NCI-H526 (cell line): ENCODE results near the gene DCTN1.

Source experiments
- DNase-seq, 2 experiments: peaks; one replicate each; lab custom pipeline; 2025; lab: John Stamatoyannopoulos, UW

The DCTN1 gene

DNA sequence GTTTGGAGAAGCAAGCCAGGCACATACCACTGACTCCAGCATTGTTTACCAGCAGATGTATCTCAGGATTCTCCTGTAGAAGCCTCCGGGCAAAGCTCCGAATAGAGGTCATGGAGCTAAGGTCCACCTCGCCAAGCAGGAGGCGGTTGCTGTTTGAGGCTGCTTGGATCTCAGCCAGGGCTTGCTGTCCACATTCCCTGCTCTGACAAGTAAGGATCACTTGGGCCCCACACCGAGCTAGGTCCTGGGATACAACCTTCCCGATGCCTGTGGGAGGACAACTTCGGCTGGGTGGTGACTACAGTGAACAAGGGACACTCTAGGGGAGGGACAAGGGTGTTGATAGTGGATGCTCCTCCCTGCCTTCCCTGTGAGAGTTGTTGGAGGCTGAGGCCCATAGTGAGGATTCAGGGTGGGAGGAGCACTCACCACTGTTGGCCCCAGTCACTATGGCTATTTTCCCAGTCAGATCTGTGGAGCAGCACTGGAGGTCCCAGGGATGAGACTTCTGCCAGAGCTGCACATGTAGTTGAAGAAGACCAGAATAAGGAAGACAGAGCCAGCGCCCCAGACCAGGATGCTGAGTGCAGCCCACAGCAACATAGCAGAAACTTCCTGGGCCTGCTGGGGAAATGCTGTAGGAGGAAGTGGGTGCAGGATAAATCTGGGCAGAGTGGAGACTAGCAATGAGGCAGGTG, 33.0 kb upstream of the DCTN1 start:
- no peak for DNase-seq

DNA sequence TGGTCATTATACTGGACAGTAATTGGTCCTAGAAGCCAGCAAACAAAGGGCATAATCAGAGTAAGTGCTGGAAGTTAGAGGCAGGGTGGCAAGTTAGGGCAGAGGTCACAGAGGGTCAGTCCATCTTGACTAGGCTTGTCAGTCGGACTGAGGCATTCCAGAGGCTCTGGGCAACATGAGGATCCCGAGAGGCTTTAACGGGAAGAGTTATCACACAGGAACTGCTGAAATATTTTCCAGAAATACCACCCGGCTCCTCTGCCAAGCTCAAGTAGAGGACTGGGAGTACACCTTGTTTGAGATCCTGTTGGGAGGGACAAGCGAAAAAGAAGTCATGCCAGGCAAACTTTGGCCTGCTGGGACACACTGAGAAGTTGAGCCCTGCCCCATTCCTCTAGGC, 27.6 kb upstream of the DCTN1 start:
- DNase-seq: no peak

DNA sequence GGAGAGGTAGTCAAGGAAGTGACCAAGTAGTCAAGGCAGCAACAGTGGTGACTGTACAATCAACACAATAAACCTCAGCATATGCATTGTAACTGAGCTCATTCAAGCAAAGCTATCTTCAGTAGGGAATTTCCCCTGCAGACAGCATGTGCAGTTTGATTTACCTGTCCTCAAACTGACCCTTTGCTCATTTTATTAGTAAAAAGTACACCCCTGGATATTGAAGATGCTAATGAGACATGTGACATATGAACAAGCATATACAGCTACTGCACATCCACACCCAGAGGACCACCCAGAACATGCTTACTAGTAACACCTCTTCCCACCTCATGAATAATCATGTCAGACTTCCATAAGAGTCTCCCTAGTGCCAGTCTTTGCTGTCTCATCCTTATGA, 25.9 kb upstream of the DCTN1 start:
- no peak for DNase-seq

DNA sequence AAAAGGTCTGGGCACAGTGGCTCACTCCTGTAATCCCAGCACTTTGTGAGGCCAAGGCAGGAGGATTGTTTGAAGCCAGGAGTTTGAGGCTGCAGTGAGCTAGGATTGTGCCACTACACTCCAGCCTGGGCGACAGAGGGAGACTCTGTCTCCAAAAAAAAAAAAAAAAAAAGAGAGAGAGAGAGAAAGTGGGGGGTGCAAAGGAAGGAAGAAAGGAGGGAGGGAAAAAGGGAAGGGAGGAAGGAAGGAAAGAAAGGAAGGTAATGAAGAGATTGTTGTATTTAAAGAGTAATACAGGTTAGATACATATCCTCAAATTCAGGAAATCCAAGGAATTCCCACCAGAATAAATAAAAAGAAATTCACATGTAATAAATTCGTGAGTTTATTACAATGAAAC, 21.8 kb upstream of the DCTN1 start:
- no peak for DNase-seq

DNA sequence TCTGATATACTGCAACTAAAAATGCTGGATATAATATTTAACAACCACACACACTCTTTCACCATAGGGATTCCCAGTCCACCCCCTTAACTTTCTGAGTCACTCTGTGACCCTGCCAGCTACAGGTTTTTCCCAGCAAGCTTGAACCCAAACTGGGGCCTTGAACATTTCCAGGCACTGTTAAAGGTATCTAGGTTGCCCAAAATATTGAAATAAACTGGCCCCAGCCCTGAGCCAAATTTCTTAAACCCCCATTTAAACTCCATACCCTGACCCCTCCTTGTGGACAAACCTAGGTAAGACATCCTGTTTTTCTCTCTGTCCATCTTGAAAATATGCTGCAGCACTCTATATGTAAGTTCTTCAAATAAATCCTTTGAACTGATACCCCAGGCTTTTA, 19.7 kb upstream of the DCTN1 start:
- DNase-seq: peak in 1 of 2 experiments; percentile 39

DNA sequence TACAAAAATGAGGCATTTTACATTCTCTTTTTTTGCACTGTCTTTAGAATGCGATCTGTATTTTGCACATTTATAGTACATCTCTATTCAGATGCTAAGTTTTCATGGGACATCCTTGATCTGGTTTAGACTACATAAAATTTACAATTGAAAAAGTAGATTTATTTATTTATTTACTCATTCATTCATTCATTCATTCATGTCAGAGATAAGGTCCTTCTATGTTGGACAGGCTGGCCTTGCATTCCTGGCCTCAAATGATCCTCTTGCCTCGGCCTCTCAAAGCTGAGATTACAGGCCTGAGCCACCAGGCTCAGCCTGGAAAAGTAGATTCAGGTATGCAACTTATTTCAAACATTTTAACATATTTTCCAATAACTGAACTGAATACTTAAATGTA, 16.0 kb upstream of the DCTN1 start:
- DNase-seq: no peak

DNA sequence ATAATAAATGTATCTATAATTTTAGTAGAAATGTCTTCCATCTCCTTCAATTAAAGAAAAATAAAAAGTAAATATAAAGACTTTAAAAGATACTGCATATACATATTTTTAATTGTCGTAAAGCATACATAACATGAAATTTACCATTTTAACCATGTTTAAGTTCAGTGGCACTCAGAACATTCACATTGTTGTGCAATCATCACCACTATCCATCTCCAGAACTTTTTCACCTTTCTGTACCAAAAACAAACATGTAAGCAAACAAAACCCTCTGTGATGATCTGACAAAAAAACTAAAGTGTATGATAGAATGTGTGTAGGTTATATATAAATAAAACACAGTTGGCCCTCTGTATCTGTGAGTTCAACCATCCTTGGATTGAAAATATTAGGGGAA, 13.4 kb upstream of the DCTN1 start:
- DNase-seq: no peak

DNA sequence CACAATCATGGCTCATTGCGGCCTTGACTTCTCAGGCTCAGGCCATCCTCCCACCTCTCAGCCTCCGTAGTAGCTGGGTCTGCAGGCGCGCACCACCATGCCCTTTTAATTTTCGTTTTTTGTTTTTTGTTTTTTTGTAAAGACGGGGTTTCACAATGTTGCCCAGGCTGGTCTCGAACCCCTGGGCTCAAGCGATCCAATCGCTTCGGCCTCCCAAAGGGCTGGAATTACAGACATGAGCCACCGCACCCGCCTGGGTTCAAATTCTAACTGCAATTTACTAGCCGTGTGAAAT, 12.3 kb upstream of the DCTN1 start:
- no peak for DNase-seq

DNA sequence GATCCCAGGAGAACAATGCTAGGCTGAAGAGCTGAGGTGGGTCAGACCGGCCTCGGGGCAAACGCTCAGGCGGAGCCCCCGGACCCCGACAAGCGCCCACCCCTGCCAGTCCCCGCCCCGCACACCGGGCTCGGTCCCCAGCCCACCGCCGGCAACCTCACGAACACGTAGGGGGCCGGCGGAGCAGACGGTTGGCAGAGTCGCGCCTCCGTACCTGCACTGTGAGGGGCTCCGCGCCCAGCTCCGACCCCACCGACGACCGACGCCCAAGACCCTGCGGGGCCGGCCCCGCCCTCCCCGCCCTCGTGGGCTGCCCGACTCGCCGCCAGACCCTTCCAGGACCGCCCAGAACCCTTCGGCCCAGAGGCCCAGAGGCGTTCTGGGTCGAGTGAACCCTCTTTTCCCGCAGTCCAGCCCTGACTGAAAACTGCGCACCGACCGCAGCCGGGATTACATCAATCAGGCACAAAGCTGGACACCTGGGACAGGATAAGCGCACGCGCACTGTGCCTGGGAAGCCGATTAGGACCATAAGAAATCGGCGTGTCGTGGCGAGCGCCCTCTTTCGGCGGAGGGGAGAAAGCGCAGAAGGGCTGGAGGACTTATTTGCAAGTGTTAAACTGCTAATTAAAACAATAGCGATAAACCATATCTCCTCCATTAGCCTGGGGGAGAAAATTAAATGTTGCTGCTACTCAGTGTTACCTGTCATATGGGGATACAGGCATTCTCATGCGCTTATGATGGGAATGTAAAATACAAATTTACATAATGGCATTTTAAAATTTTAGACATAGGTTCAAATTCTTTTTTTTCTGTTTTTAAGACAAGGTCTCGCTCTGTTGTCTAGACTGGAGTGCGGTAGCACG, 11.7 kb upstream of the DCTN1 start:
- DNase-seq: peak; percentile 81 to 94

DNA sequence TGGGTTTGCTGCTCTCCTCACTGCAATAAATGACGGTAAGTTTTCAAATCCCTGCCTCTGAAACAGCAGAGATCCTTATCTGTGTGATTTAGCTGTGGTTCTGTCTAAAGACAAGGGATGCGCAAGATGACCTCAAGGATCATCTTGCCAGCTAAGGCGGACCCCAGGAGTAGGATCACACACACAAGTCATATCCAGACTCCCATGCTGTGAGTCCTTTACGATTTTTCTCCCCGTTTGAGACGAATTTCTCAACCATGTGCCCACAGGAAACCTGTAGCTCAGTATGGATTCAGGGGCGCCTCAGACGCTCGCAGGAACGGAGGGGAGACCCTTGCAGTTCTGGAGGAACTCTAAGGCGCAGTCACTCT, 11.1 kb upstream of the DCTN1 start:
- DNase-seq: peak in 1 of 2 experiments; percentile 54

DNA sequence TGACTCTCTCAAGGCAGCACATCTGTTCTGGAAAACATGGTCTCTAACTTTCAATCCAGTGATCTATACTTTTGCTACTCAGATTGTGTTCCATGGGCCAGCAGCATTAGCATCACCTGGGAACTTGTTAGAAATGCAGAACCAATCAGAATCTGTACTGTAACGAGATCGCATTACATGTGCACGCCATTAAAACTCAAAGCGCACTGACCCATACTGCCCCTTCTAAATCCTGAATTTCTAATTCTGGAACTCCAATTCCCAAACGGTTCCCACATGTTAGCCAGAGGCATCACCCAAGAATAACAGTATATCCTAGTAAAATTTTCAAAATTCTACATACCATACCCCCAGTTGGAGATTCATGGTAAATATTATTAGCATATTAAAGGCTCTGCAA, 10.5 kb upstream of the DCTN1 start:
- no peak for DNase-seq

DNA sequence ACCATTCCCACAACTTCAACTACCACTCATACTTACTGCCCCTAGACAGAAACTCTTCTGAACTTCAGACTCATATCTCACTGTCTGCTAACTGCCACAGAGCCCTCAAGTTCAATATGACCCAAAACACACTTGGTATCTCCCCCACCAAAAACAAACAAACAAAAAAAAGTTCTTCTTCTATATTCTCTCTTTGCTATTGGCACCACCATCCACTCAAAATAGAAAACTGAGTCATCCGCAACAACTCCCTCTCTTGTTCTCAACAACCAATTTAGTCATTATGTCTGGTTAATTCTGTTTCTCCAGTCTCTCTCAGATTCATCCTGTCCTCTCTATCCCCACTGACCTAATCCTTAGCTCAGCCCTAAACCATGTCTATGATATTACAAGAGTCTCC, 7.2 kb upstream of the DCTN1 start:
- DNase-seq: no peak

DNA sequence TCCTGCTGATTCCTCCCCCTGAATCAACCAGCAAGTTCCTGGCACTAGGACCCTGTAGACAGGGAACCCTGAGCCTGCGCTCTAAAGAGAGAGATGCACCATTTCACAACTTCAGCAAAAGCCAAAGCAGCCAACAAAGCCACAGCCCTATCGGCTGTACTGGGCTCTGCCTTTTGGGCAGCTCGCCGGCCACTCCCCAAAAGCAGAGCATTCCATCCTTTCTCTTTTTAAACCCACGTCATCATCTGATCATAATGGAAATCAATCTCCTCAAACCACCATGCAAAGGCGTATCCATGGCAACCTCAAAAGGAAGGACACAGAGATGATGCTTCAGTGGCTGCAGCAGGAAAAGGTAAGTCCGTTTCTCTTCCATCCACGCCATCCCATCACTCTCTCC, 5.3 kb upstream of the DCTN1 start:
- no peak for DNase-seq

DNA sequence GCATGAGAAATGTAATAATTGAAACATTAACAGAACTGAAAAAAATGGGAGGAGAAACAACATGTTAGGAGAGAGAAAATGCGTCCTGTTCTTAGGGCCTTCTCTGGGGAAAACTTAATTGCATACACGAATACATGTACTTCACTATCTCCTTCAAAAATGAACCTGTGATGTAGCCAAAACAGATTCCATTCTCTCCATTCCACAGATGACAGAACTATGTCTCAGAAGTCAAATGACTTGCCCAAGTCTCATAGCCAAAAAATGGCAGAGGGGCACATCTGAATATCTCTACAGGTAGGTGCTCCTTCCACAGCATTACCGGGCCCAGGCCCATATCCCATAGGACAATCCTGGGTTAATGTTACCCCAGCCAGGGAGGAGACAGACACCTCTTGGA, 3.9 kb upstream of the DCTN1 start:
- DNase-seq: no peak

DNA sequence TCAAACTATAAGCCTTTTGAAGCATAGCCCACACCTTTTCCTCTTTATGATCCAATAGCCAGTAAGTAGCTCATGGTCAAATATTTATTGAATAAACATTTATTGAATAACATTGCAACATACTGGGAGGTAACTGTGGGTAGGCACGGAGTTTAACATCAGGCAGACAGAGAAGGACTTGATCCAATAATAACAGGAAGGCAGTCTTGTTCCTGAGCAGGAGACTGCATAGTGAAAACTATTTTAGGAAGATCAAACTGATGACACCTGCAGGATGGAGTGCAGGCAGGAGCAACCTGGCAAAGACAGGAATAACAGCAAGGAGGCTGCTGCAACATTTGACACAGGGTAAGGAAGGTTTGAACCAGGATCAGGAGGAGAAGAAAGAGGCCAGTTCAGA, 3.1 kb upstream of the DCTN1 start:
- no peak for DNase-seq

DNA sequence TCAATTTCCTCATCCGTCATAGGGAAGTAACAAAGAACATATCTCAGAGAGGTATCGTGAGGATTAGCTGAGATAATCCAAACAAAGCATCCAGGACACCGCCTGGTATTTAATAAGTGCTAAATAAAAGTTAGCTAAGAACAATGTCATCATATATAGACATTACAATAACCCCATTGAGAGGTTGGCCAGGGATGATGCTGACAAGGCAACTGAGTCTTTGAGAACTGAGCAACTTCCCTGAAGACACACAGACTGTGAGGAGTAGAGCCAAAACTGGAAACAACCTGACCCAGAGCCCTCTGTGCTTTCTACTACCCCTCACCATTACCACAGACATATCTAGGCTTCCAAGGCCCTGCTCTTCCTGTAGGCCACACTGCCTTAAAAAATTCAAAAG, 1.6 kb upstream of the DCTN1 start:
- no peak for DNase-seq

DNA sequence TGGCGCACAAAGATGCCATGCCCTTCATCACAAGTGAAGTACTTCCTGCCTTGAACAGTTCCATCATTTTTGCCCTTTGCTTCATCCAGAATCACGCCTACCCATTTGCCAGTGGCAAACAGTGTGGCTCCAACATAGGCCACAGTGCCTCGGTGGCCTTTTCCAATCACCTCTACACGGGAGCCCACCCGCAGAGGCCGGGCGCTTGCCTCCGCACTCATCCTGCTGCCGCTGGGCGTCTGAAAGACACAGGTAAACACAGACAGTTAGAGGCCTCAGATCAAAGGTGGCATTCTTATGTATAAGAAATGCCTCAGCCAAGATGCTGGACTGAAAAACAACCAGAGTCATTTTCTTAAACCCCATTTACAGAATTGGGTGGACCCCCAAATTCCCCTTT, 2.1 kb downstream of the DCTN1 start:
- no peak for DNase-seq

DNA sequence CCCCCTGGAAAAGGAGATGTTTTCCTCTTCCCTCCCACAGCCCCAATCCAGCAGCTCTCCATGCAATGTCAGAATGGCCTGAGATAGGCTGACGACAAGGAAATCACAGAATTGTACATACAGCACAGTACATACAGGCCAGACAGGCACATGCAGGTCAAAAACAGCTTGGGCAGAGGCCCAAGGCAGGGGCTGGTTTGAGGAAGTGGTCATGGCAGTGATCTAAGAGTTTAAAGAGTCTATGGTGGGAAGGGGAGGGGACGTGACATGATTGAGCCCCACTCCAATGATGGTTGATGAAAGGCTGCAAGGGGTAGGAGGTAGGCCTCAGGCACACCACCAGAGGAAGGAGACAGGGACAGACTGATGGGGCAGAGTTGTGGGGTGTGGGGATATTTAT, 4.3 kb downstream of the DCTN1 start:
- DNase-seq: no peak

DNA sequence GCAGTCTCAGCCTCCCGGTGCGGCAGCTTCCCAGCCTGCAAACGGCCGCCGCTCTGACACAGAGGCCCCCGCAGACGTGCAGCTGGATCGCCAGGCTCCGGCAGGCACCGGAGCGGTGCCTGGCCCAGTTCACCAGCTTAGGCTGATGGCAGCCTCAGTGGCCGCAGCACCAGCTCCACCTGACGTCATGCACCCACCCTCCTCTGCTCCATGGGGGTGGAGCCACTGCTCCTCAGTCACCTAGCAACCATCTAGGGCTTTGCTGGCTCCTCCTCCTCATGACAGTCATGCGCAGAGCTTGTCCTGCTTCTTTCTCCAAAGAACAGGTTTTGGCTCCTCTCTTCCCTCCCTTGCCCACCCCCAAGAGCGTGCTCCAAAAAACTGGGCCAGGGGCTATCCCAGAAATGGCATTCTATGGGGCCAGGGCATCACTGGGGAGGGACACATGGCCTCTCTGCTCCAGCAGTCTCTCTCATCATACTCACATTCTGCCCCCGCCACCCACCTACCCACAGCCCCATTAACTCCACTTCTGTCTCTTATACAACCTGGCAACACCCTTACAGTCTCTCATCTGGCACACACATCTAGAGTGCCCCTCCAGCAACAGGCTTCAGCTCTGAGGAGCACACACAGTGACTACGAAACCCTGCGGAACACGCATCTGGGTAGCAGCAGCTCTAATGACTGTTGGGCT, 5.5 kb downstream of the DCTN1 start:
- peak; percentile 82 to 94 for DNase-seq

DNA sequence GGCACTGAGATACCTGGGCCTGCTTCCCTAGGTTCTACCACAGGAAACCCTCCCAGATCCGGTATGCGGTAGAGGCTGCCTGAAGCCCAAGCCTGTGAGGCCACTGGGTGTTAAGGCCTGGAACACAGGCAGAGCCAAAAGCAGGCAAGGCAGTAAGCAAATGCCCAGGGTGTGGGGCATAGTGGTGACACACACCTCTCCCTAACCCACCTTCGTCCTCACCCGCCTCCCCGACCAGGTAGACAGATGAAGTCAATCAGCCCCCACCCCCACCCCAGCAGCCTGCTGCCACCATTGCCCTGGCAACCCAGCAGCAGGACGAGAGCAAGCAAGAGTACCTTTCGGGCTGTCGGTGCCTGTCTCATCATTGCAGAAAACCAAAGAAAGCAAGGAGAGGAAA, 6.1 kb downstream of the DCTN1 start:
- peak; percentile 24 to 44 for DNase-seq

DNA sequence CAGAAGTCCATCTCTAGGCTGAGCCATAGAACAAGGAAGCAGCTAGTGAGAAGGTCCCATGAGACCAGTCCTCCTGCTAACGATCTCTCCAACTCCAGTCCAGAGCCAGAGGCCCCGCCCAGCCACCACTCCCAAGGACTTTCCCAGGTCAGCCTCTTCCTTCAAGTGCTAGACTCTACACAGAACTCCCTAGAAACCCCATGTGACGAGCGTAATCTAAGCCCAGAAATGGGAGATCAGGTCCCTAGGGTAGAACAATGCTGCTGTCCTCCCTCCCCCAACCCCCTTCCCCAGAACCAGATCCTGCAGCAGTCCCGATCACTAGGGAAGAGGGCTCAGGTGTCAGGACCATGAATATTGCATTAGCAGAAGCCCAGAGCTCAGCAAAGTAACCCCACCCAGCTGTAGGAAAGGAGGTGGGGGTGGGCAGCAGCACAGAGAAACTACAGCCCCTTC, 6.9 kb downstream of the DCTN1 start:
- DNase-seq: peak; percentile 86 to 91

DNA sequence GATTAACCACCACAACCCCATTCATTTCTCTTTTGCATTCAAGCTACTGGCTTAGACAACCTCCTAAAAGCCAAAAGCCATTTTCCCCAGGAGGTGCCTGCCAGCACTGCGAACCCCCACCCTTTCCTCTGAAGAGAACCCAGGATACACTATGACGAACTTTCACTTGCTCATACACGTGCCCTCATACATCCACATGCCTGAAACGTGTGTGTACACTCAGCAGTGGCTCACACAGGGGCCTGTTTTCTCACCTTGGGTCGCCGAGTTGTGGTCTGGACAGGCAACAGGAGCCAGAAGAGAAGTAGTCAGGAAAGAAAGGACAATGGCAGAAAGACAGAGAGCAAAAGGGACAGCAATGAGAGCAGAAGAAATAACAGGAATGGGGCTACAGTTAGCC, 7.4 kb downstream of the DCTN1 start:
- DNase-seq: no peak

DNA sequence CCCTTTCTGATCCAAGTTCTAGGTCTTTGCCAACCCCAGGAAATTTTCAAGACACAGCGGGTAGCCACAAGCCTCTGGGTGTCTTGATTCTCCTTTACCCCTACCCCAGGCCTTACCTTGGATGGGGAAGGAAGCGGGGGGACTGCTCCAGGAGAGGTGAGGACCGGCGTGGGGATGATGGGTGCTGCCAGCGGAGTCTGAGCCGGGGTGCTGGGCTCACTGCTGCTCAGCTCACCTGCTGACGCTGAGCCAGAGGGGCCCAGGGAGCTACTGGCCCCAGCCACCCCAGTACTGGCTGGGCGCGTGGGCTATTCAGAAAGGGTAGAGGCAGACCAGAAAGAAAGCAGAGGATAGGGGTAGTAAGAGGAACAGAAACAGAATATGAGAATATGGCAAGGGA, 8.7 kb downstream of the DCTN1 start:
- no peak for DNase-seq
